ENCODE data around the gene ADM. TPM values are rescaled to one million over a fixed set of nuclear protein-coding genes. Genes with fewer than 3 reads are reported as not detected.

The ADM gene
- total RNA-seq, 1 experiment from 2014 or later: 21.9 TPM

DNA sequence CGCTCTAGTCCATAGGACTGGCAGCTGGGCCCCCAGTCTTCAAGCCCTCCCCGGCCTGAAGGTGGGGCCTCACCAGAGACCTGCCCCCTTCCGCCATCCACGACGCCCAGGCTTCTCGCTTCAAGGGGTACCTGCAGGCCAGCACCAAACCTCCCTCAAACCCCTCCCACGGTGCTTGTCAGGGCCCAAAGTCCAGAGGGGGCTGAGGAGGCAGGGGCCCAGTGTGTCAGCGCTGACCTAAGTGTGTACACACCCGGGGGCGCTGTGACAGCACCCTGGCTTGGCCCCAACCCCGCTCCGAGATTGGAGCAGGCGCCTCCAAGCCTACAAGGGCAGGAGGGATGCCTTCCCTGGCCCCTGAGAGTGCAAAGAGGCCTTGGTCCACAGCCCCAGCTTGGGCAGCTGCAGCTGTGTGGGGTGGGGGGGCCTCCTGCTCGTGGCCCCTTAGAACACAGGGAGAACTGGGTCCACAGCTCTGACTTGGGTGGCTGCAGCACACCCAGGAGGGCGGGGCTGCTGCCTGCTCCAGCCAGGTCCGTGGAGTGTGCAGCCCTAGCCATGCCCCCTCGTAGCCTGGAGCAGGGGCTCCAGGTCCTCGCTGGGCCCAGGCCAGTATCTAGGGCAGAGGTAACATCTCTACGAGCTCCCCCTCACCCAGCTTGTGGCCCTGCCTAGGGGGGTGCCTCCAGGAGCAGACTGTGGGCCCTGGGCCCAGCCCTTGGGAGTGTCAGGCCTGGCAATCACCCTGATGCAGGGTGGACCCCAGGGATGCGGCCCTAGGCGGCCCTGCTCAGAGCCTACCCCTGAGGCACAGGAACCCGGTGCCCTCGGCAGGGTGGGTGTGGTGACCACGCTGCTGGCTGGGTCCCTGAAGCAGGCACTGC is 15.8 kb upstream of the ADM start:
- H3K4me2 ChIP-seq: no peak overlapping the region
- CTCF ChIA-PET: no interaction called here

DNA sequence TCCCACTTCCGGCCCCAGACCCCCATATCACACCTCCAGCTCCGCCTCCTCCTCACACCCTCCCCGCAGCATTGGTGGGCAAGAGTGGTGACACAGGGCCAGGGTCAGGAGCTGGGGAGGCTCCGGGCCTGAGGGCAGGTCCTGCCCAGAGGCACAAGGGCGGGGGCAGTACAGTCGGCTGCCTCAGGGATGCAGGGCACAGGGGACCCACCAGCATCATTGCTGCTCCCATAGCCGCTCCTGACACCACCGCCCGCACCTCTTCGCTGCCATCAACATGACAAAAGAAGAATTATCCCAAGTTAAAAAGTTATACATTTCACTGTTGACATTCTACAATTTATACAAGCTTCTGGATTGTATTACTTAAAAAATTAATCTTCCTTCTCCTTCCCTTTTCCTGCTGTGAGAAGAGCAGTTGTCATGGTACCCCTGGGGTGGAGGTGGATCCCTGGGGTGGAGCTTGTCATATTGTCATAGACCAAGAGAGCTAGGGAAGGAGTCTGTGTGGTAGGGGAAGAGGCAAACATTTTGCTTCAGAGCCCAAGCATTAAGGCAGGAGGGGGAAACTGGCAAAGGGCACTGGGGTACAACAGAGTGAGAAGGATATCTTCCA is 15.0 kb upstream of the ADM start:
- CTCF ChIA-PET: no interaction called here
- H2AFZ ChIP-seq: no peak overlapping the region
- no peaks in the 10 kb centered on the region for H3K9me2 ChIP-seq (ENCODE audit: insufficient read depth)
- no peak overlapping the region for H3K4me3 ChIP-seq
- no peaks in the 10 kb centered on the region for H3K36me3 ChIP-seq (ENCODE audit: low read depth)
- H3F3A ChIP-seq (ENCODE audit: insufficient read depth, low read depth): peaks cover 10% of the 10 kb centered on the region; the same call in 1 of the 2 replicates
- DNase-seq: no peak
- H3K4me1 ChIP-seq (replicated peaks; ENCODE audit: insufficient read depth): peaks cover 11% of the 10 kb centered on the region
- H3K4me2 ChIP-seq: no peak overlapping the region
- H3K9me3 ChIP-seq (ENCODE audit: insufficient read depth, low read depth): no peaks in the 10 kb centered on the region
- intact Hi-C loops (cut with micrococcal nuclease; ENCODE audit: unreplicated experiment): no loop called here
- no TSS peak for BruUV-seq (replicated peaks)
- peaks cover 20% of the 10 kb centered on the region for H3K79me2 ChIP-seq (ENCODE audit: low read depth)
- no peaks in the 10 kb centered on the region for H4K20me1 ChIP-seq (ENCODE audit: insufficient read depth)
- POLR2A ChIA-PET (ENCODE audit: unreplicated experiment): no interaction called here
- TF ChIP-seq EZH2 (IDR thresholded peaks at IDR 0.05; ENCODE audit: low read depth): no peak
- TF ChIP-seq, protein P1, sequence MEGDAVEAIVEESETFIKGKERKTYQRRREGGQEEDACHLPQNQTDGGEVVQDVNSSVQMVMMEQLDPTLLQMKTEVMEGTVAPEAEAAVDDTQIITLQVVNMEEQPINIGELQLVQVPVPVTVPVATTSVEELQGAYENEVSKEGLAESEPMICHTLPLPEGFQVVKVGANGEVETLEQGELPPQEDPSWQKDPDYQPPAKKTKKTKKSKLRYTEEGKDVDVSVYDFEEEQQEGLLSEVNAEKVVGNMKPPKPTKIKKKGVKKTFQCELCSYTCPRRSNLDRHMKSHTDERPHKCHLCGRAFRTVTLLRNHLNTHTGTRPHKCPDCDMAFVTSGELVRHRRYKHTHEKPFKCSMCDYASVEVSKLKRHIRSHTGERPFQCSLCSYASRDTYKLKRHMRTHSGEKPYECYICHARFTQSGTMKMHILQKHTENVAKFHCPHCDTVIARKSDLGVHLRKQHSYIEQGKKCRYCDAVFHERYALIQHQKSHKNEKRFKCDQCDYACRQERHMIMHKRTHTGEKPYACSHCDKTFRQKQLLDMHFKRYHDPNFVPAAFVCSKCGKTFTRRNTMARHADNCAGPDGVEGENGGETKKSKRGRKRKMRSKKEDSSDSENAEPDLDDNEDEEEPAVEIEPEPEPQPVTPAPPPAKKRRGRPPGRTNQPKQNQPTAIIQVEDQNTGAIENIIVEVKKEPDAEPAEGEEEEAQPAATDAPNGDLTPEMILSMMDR (conservative IDR thresholded peaks at IDR 0.05): no peak
- no peak overlapping the region for H3K27ac ChIP-seq
- H3K27me3 ChIP-seq (ENCODE audit: insufficient read depth, low read depth): no peaks in the 10 kb centered on the region

More for the DNA sequence above, 15.8 kb upstream of the ADM start:
- Histone ChIP-seq H3K79me2 (ENCODE audit: low read depth) (peaks cover 23% of the 10 kb centered on the region), H4K20me1 (ENCODE audit: insufficient read depth) (no peaks in the 10 kb centered on the region), H2AFZ (no peak overlapping the region), H3K36me3 (ENCODE audit: low read depth) (no peaks in the 10 kb centered on the region), H3K4me1 (replicated peaks; ENCODE audit: insufficient read depth) (peaks cover 11% of the 10 kb centered on the region), H3K4me3 (no peak overlapping the region), H3K9me2 (ENCODE audit: insufficient read depth) (no peaks in the 10 kb centered on the region), H3F3A (ENCODE audit: insufficient read depth, low read depth) (peaks cover 8% of the 10 kb centered on the region; the same call in 1 of the 2 replicates), H3K27me3 (ENCODE audit: insufficient read depth, low read depth) (no peaks in the 10 kb centered on the region), H3K27ac (no peak overlapping the region), H3K9me3 (ENCODE audit: insufficient read depth, low read depth) (no peaks in the 10 kb centered on the region)
- no TSS peak for BruUV-seq (replicated peaks)
- DNase-seq: no peak
- intact Hi-C loops (cut with micrococcal nuclease; ENCODE audit: unreplicated experiment): no loop called here
- POLR2A ChIA-PET (ENCODE audit: unreplicated experiment): no interaction called here
- TF ChIP-seq, protein P1 (conservative IDR thresholded peaks at IDR 0.05): no peak
- TF ChIP-seq EZH2 (IDR thresholded peaks at IDR 0.05; ENCODE audit: low read depth): no peak

DNA sequence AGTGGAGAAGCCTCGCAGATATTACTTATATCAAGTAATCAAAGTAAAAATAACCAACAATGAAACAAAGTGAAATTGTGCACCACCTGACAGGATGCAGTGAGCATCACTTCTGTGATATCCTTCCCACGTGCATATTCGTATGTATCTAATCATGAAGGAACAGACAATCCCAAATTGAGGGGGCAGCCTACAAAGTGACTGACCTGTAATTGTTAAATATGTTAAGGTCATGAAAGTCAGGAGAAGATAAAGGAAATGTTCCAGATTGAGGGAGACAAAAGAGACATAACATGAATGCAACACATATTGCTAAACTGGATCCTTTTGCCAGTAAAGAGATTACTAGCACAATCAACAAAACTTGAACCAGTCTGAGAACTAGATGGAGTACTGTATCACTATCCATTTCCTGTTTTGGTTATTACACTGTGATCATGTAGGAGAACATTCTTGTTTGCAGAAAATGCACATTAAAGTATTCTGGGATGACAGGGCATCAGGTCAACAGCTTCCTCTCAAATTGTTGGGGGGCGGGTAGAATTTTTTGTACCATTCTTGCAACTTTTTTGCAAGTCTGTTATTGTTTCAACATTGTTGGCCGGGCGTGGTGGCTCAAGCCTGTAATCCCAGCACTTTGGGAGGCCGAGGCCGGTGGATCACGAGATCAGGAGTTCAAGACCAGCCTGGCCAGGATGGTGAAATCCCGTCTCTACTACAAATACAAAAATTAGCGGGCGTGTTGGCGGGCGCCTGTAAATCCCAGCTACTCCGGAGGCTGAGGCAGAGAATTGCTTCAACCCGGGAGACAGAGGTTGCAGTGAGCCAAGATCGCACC is 12.9 kb upstream of the ADM start:
- Histone ChIP-seq H2AFZ (no peak overlapping the region), H4K20me1 (ENCODE audit: insufficient read depth) (no peaks in the 10 kb centered on the region), H3K4me3 (no peak overlapping the region; the same call in 1 of the 2 replicates), H3K27ac (no peak overlapping the region), H3K36me3 (ENCODE audit: low read depth) (no peaks in the 10 kb centered on the region), H3K4me2 (peak overlapping the region; percentile 96; the same call in 1 of the 2 replicates), H3K79me2 (ENCODE audit: low read depth) (peaks cover 33% of the 10 kb centered on the region), H3K4me1 (replicated peaks; ENCODE audit: insufficient read depth) (peaks cover 17% of the 10 kb centered on the region), H3K9me2 (ENCODE audit: insufficient read depth) (no peaks in the 10 kb centered on the region), H3K27me3 (ENCODE audit: insufficient read depth, low read depth) (no peaks in the 10 kb centered on the region), H3F3A (ENCODE audit: insufficient read depth, low read depth) (peaks cover 21% of the 10 kb centered on the region; the same call in 1 of the 2 replicates), H3K9me3 (ENCODE audit: insufficient read depth, low read depth) (no peaks in the 10 kb centered on the region)
- ChIA-PET CTCF (no interaction called here), POLR2A (ENCODE audit: unreplicated experiment) (no interaction called here)
- intact Hi-C loops (cut with micrococcal nuclease; ENCODE audit: unreplicated experiment): no loop called here
- TF ChIP-seq EZH2 (IDR thresholded peaks at IDR 0.05; ENCODE audit: low read depth): no peak
- TF ChIP-seq, protein P1 (conservative IDR thresholded peaks at IDR 0.05): no peak
- no peak for DNase-seq
- no TSS peak for BruUV-seq (replicated peaks)

Measured in PC-9 (cell line).